NK-92 treated with Interleukin-12 subunit alpha and Interleukin-12 subunit beta, amount 100 ng/mL, for 24 hours (cell line): ENCODE data around the gene CFLAR.
"Not testable (repeated sequence)": the region's sequence is repeated elsewhere in the genome, so short reads cannot be mapped to it uniquely, and the experiment has no call there.

ENCODE experiments used
- DNase-seq: peaks from one replicate; lab custom pipeline; 2025; lab: John Stamatoyannopoulos, UW

Gene CFLAR

GRCh38 chr2:201183365-201183727 is 67.4 kb downstream of the CFLAR start:
- DNase-seq: no peak

- not testable (repeated sequence) for DNase-seq
Measured at GRCh38 chr2:201183835-201184234, 67.9 kb downstream of the CFLAR start.

GRCh38 chr2:201184248-201184647 is 68.3 kb downstream of the CFLAR start:
- not testable (repeated sequence) for DNase-seq

GRCh38 chr2:201185863-201186262 is 69.9 kb downstream of the CFLAR start:
- DNase-seq: no peak

- no peak for DNase-seq
Measured at GRCh38 chr2:201186982-201187381, 71.0 kb downstream of the CFLAR start.

GRCh38 chr2:201188449-201188848 is 72.5 kb downstream of the CFLAR start:
- no peak for DNase-seq

- no peak for DNase-seq
Measured at GRCh38 chr2:201191132-201191875, 75.3 kb downstream of the CFLAR start.

- DNase-seq: no peak
Measured at GRCh38 chr2:201194097-201194496, 78.1 kb downstream of the CFLAR start.

- no peak for DNase-seq
Measured at GRCh38 chr2:201195331-201195730, 79.4 kb downstream of the CFLAR start.

GRCh38 chr2:201196003-201196402 is 80.0 kb downstream of the CFLAR start:
- DNase-seq: no peak

GRCh38 chr2:201196803-201197202 is 80.8 kb downstream of the CFLAR start:
- no peak for DNase-seq

- no peak for DNase-seq
Measured at GRCh38 chr2:201197781-201198180, 81.8 kb downstream of the CFLAR start.

- DNase-seq: no peak
Measured at GRCh38 chr2:201199847-201200246, 83.9 kb downstream of the CFLAR start.

GRCh38 chr2:201200345-201200744 is 84.4 kb downstream of the CFLAR start:
- DNase-seq: no peak

- no peak for DNase-seq
Measured at GRCh38 chr2:201201371-201201770, 85.4 kb downstream of the CFLAR start.

GRCh38 chr2:201203916-201204654 is 88.1 kb downstream of the CFLAR start:
- no peak for DNase-seq

- DNase-seq: no peak
Measured at GRCh38 chr2:201204655-201205514, 88.9 kb downstream of the CFLAR start.

- DNase-seq: no peak
Measured at GRCh38 chr2:201205515-201205849, 89.5 kb downstream of the CFLAR start.

- DNase-seq: no peak
Measured at GRCh38 chr2:201208563-201209252, 92.7 kb downstream of the CFLAR start.

GRCh38 chr2:201215963-201216362 is 100.0 kb downstream of the CFLAR start:
- no peak for DNase-seq

GRCh38 chr2:201216918-201217317 is 101.0 kb downstream of the CFLAR start:
- no peak for DNase-seq

GRCh38 chr2:201218780-201219179 is 102.8 kb downstream of the CFLAR start:
- DNase-seq: no peak
